ENCODE results near the gene KDM4B. TPM values are rescaled to one million over a fixed set of nuclear protein-coding genes. Genes with fewer than 3 reads are reported as not detected.

KDM4B gene
- total RNA-seq, 1 donor from 2014 or later: 20.9 TPM

DNA sequence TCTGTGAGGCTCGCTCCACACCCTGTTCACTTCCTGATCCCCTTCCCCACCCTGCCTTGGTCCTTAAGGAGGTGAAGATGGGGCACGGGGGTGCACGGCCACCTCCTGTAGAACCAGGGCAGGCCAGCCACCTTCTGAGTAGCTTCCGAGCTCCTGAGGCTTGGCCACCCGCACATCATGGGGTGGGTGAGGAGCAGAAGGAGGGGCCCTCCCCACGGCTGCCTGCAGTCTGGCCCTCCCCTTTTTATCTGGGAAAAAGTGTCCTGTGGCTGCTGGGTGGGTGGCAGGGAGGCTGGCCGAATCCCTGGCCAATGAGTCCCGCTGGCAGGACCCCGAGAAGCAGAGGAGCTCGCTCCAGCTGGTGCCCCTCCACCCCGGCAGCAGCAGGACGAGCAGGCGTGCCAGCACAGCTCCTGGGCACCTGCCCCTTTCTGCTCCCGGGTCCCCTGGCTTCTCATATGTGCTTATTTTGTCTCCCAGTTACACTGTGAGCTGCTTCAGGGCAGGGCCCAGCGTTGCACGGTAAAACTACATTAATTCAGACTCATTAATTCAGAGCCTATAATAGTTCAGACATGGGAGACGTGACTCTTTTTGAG is 135.0 kb downstream of the KDM4B start:
- no peak for DNase-seq (ENCODE audit: low spot score)

DNA sequence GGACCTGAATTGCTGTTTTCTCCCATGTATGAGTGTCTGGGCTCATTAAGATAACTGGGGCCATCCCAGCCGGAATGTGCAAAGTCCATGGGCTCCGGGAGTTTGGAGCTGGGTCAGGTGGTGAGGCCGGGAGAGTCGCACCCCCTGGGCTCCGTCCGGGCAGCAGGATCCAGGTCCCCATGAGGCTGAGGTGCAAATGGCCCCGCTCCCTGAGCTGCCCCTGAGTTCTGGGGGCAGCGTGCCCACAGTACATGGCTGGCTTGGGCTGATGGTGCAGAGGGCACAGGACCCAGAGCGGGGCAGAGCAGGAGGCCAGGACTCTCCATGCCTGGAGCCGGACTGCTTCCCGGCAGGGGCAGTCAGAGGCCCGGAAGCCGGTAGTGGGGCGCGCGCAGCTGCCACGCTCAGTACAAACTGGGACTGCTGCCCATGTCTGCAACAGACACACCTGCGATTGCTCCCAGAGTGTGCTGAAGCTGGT is 136.0 kb downstream of the KDM4B start:
- no peak for DNase-seq (ENCODE audit: low spot score)

DNA sequence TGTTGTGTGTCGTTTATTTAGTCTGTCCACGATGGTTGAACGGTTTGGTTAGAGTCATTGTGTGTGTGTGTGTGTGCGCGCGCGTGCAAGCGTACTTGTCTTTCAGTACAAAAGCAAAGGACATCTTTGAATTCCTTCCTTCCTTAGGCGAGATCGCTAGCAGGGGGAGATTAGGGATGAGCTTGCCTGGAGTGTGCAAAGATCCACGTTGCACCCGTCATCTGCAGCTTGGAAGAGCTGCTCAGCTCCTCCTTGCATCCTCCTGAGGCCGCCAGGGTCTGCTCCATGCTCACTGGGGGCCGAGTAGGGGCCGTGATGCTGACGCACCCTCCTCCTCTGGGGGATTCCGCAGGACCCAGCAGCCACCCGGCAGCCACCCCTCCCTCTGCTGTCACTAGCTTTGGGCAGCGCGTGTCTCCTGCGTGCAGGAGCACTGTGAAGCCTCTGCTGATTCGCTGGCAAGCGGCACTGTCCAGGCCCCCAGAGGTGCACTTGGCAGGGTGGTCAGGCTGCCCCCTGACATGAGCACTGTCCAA is 137.3 kb downstream of the KDM4B start:
- peak; percentile 68 for DNase-seq (ENCODE audit: low spot score)

- no peak for DNase-seq (ENCODE audit: low spot score)
These were observed 138.1 kb downstream of the KDM4B start for GRCh38 chr19:5106971-5107370.

DNA sequence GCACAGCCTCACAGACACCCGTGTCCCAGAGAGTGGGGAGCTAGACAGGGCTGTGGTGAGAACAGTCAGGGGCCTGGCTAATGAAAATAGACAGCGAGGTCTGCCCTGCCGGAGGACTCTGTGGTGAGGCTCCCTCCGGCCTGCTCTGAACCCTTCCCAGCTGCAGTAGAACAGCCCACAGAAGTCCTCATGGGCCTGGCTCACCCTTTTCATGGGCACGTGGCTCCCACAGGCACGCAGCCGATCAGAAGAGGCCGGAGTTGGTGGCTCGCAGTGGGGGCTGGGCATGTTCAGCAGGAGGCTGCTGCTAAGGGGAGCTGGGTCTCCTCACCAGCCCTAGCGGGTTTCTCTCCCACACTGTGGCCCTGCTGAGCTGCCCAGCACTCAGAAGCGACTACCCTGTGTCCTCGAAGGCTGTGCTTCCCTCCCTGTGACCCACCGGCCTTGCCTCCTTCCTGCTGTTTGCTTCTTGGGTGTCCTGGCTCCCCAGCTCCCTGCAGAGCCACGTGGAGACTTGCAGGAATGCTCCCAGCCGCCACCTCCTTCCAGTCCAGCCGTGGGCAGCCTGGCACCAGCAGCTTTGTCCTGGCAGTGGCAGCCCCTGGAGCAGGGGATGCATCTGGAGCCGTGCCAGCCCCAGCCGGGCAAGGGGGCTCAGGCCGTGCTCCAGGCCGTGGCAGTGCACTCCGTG is 138.7 kb downstream of the KDM4B start:
- no peak for DNase-seq (ENCODE audit: low spot score)

GRCh38 chr19:5108123-5108596 is 139.2 kb downstream of the KDM4B start:
- DNase-seq (ENCODE audit: low spot score): no peak

- no peak for DNase-seq (ENCODE audit: low spot score)
These were observed 140.0 kb downstream of the KDM4B start for GRCh38 chr19:5108866-5109265.

DNA sequence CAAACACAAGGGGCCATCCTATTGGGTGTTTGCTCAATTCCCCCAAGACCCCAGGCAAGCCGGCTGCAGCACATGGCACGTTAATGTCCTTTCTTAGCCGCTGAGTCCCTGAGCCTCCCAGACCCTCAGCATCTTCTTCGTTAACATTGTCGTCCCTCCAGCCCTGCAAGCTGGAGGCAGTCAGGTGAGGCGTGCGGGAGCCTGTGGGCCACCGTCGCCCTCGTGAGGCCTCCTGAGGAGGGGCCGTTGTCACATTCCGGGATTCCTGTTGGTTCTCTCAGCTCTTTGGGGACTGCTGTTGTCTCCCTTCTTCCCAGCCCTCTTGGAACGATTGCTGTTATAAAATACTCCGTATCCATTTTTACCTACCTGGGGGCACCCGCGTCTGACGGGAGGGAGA is 140.6 kb downstream of the KDM4B start:
- no peak for DNase-seq (ENCODE audit: low spot score)

GRCh38 chr19:5110546-5110945 is 141.6 kb downstream of the KDM4B start:
- DNase-seq (ENCODE audit: low spot score): no peak

DNA sequence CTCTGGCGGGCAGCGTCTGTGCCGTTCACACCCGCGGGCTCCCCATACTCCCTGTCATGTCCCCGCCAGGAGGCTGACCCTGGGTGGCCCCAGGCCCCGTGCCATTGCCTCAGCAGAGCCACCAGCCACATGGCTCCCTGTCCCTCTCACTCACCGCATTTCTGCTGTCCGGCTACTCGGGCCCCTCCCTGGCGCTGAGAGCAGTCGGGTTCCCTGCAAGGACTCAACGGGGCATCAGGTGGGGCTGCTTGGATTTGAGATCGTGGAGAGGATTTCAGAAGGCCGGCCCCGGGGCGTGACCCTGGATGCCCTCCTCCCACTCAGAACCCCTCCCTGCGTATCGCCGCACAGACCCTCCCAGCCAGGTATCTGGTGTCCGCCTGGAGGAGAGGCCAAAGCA is 142.1 kb downstream of the KDM4B start:
- DNase-seq (ENCODE audit: low spot score): no peak

DNA sequence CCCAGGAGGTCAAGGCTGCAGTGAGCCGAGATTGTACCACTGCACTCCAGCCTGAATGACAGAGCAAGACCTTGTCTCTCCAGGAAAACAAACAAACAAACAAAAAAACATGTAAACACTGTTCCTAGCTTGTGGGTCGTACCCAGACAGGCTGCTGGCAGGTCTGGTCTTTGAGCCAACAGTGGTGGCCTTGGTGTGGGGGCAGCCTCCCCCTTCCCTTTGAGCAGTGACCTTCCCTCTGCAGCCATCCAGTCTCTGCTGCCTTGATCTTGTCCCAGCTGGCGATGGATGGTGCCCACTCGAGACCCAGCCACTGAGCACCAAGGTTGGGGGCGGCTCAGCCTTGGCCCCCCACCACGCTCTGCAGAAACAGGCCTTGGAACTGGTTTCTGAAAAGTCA is 143.3 kb downstream of the KDM4B start:
- DNase-seq (ENCODE audit: low spot score): no peak

GRCh38 chr19:5112681-5113575 is 144.0 kb downstream of the KDM4B start:
- peak; percentile 79 for DNase-seq (ENCODE audit: low spot score)

GRCh38 chr19:5113633-5114586 is 145.0 kb downstream of the KDM4B start:
- DNase-seq (ENCODE audit: low spot score): no peak

GRCh38 chr19:5114727-5115126 is 145.8 kb downstream of the KDM4B start:
- no peak for DNase-seq (ENCODE audit: low spot score)

- DNase-seq (ENCODE audit: low spot score): no peak
These were observed 146.4 kb downstream of the KDM4B start for GRCh38 chr19:5115351-5115750.

GRCh38 chr19:5115771-5116202 is 146.9 kb downstream of the KDM4B start:
- DNase-seq (ENCODE audit: low spot score): peak; percentile 87

DNA sequence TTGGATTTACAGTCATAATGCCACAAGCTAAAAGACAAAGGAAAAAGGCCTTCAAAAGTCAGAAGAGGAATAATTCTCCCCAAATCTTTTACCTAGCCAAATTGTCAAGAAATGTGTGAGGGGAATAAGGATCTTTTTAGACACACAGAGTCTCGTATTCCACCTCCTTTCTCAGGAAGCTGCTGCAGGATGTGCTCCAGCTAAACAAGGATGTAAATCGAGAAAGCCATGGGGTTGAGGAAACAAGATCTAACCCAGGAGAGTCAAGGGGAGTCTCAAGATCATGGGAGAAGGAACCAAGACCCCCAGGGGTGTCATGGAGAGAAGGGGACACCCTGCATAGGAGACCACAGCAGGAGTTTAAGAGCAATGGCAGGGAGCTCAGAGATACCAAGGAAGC is 147.4 kb downstream of the KDM4B start:
- DNase-seq (ENCODE audit: low spot score): no peak

- DNase-seq (ENCODE audit: low spot score): no peak
These were observed 148.5 kb downstream of the KDM4B start for GRCh38 chr19:5117421-5117820.

GRCh38 chr19:5118026-5118425 is 149.1 kb downstream of the KDM4B start:
- no peak for DNase-seq (ENCODE audit: low spot score)

DNA sequence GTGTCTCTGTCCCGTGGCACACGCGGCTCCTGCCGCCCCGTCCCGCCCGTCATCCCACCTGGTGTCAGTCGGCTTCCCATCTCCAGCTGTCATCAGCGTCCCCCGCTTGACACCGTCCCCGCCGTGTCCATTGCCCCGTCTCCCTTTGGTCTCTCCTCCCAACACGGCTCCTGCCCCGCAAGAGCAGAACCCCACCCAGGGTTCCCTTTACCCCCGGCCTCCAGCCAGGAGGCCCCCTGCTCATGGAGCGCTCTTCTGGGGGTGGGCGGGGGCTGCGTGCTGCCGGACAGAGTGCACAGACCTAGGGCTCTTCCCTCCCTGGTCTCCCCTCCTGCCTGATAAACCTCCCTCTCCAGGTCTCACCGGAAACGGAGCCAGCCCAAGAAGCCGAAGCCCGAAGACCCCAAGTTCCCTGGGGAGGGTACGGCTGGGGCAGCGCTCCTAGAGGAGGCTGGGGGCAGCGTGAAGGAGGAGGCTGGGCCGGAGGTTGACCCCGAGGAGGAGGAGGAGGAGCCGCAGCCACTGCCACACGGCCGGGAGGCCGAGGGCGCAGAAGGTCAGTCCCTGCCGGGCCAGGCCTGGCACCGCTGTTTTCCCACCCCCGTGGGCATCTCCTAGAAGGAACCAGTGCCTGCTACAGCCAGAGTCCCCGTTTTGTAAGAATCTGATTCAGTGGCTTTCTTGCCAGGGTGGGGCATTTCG is 150.5 kb downstream of the KDM4B start:
- DNase-seq (ENCODE audit: low spot score): no peak

Data from umbilical cord (tissue), 2 donors.